ENCODE measurements around the gene CLDN4.

The CLDN4 gene

GRCh38 chr7:73831584-73831833, 713 bp downstream of the CLDN4 start:
- Histone ChIP-seq H3K4me1 (ENCODE audit: control insufficient read depth, insufficient read depth, low read length) (peaks cover 14% of the 10 kb centered on the region), H3K36me3 (ENCODE audit: control insufficient read depth in 2 of 2, insufficient read depth in 1 of 2, low read length in 2 of 2) (no peaks in the 10 kb centered on the region), H3K4me3 (ENCODE audit: low read depth, low read length) (peak overlapping the region; percentile 13), H3K9me3 (ENCODE audit: control insufficient read depth, insufficient read depth, low read depth, low read length) (no peaks in the 10 kb centered on the region), H3K27ac (ENCODE audit: extremely low read depth, low read depth, low read length) (no peak overlapping the region)
- ChIA-PET CTCF (interaction anchor here (0.8 kb wide), 1 partner anchor 127 kb away, joined by 3 read pairs; no protein-coding TSS in a partner anchor), POLR2A (no interaction called here)
- TF ChIP-seq, protein P1, sequence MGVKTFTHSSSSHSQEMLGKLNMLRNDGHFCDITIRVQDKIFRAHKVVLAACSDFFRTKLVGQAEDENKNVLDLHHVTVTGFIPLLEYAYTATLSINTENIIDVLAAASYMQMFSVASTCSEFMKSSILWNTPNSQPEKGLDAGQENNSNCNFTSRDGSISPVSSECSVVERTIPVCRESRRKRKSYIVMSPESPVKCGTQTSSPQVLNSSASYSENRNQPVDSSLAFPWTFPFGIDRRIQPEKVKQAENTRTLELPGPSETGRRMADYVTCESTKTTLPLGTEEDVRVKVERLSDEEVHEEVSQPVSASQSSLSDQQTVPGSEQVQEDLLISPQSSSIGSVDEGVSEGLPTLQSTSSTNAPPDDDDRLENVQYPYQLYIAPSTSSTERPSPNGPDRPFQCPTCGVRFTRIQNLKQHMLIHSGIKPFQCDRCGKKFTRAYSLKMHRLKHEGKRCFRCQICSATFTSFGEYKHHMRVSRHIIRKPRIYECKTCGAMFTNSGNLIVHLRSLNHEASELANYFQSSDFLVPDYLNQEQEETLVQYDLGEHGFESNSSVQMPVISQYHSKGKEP (tag by site-specific recombination; IDR thresholded peaks at IDR 0.05): no peak
- 0 out of 2 replicates have a peak, but pooled peaks have one; percentile 3 for TF ChIP-seq REST (tag by site-specific recombination; IDR thresholded peaks at IDR 0.05)

DNA sequence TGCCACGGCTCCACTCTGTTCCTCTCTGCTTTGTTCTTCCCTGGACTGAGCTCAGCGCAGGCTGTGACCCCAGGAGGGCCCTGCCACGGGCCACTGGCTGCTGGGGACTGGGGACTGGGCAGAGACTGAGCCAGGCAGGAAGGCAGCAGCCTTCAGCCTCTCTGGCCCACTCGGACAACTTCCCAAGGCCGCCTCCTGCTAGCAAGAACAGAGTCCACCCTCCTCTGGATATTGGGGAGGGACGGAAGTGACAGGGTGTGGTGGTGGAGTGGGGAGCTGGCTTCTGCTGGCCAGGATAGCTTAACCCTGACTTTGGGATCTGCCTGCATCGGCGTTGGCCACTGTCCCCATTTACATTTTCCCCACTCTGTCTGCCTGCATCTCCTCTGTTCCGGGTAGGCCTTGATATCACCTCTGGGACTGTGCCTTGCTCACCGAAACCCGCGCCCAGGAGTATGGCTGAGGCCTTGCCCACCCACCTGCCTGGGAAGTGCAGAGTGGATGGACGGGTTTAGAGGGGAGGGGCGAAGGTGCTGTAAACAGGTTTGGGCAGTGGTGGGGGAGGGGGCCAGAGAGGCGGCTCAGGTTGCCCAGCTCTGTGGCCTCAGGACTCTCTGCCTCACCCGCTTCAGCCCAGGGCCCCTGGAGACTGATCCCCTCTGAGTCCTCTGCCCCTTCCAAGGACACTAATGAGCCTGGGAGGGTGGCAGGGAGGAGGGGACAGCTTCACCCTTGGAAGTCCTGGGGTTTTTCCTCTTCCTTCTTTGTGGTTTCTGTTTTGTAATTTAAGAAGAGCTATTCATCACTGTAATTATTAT, 1.2 kb downstream of the CLDN4 start:
- Histone ChIP-seq H3K27ac (ENCODE audit: extremely low read depth, low read depth, low read length) (no peak overlapping the region), H3K4me1 (ENCODE audit: control insufficient read depth, insufficient read depth, low read length) (peaks cover 14% of the 10 kb centered on the region), H3K36me3 (ENCODE audit: control insufficient read depth in 2 of 2, insufficient read depth in 1 of 2, low read length in 2 of 2) (no peaks in the 10 kb centered on the region), H3K9me3 (ENCODE audit: control insufficient read depth, insufficient read depth, low read depth, low read length) (no peaks in the 10 kb centered on the region), H3K4me3 (ENCODE audit: low read depth, low read length) (peak overlapping the region; percentile 13)
- ChIA-PET POLR2A (interaction anchor here (0.6 kb wide), 1 partner anchor 151 kb away, joined by 3 read pairs; no protein-coding TSS in a partner anchor), CTCF (interaction anchor here (0.6 to 2.8 kb wide), 4 partner anchors 20 to 353 kb away, joined by 3 to 12 read pairs (median 5); no protein-coding TSS in a partner anchor)
- TF ChIP-seq, protein P2, sequence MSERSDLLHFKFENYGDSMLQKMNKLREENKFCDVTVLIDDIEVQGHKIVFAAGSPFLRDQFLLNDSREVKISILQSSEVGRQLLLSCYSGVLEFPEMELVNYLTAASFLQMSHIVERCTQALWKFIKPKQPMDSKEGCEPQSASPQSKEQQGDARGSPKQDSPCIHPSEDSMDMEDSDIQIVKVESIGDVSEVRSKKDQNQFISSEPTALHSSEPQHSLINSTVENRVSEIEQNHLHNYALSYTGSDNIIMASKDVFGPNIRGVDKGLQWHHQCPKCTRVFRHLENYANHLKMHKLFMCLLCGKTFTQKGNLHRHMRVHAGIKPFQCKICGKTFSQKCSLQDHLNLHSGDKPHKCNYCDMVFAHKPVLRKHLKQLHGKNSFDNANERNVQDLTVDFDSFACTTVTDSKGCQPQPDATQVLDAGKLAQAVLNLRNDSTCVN (tag by site-specific recombination; optimal IDR thresholded peaks at IDR 0.05): no peak
- TF ChIP-seq ZNF341 (tag by site-specific recombination; IDR thresholded peaks at IDR 0.05; ENCODE audit: low read depth) (peak; percentile 67), ZNF433 (tag by site-specific recombination; IDR thresholded peaks at IDR 0.05; ENCODE audit: low read depth) (no peak), ZNF223 (tag by site-specific recombination; IDR thresholded peaks at IDR 0.05) (peak; percentile 69), SP7 (tag by site-specific recombination; IDR thresholded peaks at IDR 0.05) (peak; percentile 84)

DNA sequence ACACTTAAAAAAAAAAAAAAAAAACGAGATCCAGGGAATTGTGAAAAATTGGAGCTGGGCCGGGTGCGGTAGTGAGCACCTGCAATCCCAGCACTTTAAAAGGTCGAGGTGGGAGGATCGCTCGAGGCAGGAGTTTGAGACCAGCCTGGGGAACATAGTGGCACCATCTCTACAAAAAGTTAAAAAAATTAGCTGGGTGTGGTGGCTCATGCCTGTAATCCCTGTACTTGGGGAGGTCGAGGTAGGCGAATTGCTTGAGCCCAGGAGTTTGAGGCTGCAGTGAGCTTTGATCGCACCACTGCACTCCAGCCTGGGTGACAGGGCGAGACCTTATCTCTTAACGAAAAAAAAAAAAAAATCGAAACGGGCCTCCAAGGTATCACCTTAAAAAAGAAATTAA, 2.0 kb downstream of the CLDN4 start:
- Histone ChIP-seq H3K9me3 (ENCODE audit: control insufficient read depth, insufficient read depth, low read depth, low read length) (no peaks in the 10 kb centered on the region), H3K27ac (ENCODE audit: extremely low read depth, low read depth, low read length) (no peak overlapping the region), H3K4me3 (ENCODE audit: low read depth, low read length) (no peak overlapping the region), H3K4me1 (ENCODE audit: control insufficient read depth, insufficient read depth, low read length) (peaks cover 6% of the 10 kb centered on the region), H3K36me3 (ENCODE audit: control insufficient read depth in 2 of 2, insufficient read depth in 1 of 2, low read length in 2 of 2) (no peaks in the 10 kb centered on the region)
- ChIA-PET CTCF (interaction anchor here (0.6 to 2.8 kb wide), 4 partner anchors 14 to 353 kb away, joined by 3 to 12 read pairs (median 6); no protein-coding TSS in a partner anchor), POLR2A (interaction anchor here (0.6 to 0.7 kb wide), 2 partner anchors 17 to 152 kb away, joined by 3 read pairs; no protein-coding TSS in a partner anchor)
- no peak for TF ChIP-seq HOXC10 (CRISPR knock-in tag; IDR thresholded peaks at IDR 0.05)
